GM12872 (cell line): ENCODE results near the gene SEC16B.

Source experiments
- TF ChIP-seq, protein P1 (sequence below): IDR thresholded peaks from 3 replicates; pipeline ENCODE4 v1.5.1; 2011; ENCODE audit warnings: low read depth, mild to moderate bottlenecking, low read length, moderate library complexity; ENCODE audit not compliant: insufficient read depth

SEC16B gene

DNA sequence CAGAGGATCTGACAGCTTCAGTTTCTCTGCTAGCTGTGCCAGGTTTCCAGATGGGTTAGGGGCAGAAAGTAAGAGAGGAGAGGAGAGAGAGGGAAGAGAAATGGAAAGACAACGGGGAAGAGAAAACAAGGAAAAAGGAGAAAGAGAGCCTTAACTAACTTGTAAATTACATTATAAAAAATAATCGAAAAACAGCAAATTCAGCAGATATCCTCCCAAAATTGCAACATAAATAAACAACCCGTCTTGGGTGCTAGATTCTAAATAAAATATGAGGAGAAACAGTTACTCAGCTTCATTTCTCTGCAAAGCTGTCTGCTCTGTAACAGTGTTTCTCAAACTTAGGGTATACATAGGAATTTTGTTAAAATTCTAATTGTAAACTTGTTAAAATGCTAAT is 29.2 kb downstream of the SEC16B start:
- TF ChIP-seq, protein P1, sequence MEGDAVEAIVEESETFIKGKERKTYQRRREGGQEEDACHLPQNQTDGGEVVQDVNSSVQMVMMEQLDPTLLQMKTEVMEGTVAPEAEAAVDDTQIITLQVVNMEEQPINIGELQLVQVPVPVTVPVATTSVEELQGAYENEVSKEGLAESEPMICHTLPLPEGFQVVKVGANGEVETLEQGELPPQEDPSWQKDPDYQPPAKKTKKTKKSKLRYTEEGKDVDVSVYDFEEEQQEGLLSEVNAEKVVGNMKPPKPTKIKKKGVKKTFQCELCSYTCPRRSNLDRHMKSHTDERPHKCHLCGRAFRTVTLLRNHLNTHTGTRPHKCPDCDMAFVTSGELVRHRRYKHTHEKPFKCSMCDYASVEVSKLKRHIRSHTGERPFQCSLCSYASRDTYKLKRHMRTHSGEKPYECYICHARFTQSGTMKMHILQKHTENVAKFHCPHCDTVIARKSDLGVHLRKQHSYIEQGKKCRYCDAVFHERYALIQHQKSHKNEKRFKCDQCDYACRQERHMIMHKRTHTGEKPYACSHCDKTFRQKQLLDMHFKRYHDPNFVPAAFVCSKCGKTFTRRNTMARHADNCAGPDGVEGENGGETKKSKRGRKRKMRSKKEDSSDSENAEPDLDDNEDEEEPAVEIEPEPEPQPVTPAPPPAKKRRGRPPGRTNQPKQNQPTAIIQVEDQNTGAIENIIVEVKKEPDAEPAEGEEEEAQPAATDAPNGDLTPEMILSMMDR, result no peak

DNA sequence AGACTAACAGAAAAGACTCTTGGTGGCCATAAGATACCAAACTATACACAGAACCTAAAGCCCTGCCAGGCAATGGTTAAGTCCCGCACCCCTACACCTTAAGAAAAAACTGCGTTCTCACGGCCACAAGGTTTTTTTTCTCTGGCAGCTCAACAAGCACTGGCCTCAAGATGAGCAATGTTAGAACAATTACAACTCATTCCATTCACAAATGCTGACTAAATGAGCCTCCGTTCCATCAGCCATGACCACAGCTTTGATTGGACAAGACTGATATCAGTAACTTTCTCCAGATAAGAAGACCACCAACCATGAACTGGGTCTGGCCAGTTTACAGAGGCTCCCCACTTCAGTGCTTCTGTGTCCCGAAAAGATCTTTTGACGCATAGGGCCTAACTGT is 31.9 kb downstream of the SEC16B start:
- TF ChIP-seq, protein P1, result no peak

DNA sequence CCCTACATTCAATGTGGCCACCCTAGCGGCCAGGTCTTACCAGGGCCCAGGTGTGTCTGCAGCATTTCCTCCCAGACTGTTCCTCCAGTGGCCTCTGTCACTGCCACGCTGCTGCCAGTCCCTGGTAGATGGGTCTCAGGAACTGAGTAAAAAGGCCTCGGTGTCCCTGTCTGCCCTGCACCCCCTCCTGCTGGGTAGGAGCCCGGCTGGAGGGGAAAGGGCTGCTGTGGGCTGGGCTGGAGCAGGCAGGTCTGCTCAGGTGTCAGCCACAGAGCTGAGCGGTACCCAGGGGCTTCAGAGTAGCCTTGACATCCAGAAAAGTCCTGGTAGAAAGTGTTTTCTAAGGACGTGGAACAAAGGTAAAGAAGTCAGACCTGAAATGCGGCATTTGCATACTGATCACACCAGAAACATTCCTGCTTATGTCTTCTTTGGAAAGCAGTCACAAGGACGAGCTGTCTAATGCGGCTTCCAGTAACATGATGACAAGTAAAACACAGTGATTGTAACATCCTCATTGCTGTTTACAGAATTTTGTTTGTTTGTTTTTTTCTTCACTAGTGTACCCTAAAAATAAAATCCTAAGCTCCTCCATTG is 32.6 kb downstream of the SEC16B start:
- TF ChIP-seq, protein P1, result no peak

DNA sequence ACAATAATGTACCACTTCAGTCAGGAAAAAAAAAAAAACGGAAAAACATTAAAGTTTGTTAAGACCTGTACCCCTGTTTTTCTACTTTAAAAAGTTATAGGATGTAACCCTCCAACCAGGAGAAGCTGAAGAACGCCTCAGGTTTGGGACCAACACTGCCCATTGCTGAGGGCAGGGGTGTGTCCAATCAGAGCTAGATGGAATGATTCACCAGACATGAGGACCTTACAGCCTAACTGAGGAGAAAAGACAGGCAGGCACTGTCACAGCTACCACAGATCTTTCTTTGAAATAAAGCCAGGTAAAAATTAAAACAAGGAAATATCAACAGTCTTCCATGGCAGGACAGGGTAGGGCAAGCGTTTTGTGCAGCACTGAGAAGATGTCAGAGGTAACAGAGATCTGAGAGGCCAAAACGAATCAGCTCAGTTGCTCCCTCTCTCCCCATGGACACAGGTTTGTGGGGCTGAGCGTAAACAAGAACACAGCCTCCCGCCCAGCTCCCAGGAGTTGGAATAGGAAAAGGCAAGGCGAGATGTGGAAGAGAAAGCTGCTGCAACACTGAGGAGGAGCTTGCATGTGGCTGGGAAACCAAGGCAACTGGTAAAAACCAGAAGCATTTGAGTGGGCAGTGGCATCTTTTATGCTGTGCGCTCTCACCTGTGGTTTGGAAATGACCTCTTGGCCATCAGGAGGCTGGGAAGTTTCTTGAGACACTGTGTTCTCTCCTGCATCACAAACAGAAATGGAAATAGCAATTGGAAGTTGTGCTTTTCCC is 34.0 kb downstream of the SEC16B start:
- TF ChIP-seq, protein P1, result no peak

DNA sequence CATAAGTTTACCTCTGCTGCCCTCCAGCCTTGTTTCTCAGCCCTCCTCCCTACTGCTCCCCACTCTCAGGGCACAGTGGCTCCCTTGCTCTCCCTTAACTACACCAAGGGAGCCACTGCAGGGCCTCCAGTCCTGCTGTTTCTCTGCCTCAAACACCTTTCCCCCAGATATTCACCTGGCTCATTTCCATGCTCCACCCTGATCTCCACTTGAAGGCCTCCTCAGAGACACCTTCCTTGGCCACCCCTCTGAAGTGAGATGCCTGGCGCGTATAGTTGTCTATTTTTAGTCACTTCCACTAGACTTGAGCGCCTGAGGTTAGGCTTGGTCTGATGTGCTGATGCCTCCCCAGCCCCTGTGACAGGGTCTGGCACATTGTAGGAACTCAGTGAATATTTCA is 34.9 kb downstream of the SEC16B start:
- TF ChIP-seq, protein P1, result no peak

DNA sequence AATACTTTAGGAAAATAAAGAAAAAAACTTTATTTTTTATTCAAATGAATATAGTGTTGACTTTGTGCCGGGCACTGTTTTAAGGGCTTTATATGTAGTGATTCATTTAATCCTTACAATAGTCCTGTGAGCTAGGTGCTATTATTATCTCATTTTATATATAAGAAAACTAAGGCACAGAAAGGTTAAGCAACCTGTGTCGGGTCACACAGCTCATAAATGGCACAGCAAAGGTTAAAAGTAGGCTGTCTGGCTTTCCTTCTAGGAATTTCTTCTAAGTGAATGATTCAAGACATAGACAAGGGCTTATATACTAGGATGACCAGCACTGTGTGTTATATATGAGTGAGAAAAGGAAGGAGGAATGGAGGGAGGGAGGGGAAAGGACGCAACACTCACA is 35.4 kb downstream of the SEC16B start:
- TF ChIP-seq, protein P1, result no peak

DNA sequence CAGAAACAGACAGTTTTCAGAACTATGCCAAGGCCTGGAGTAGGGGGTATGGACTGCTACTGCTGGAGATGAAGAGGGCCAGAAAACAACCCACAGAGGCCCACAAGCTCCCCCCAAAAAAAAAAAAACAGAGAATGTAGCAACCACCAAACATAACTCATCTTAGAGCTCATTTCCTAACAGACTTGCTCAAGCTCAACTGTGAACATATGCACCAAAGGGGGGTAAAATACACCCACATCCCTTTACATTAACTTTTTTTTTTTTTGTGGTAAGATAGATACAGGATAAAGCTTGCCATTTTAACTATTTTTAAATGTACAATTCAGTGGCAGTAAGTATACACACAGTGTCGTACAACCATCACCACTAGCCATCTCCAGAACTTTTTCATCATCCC is 36.0 kb downstream of the SEC16B start:
- TF ChIP-seq, protein P1, result no peak
